Endothelial cell of umbilical vein (primary cell): ENCODE results near the gene PCDH18. TPM values are rescaled to one million over a fixed set of nuclear protein-coding genes. Genes with fewer than 3 reads are reported as not detected.

Source experiments
- BruUV-seq: library from RNA; stranded (reverse); fragments of 400-500 nt; replicated peaks from 2 replicates; lab custom pipeline; 2021; lab: Mats Ljungman, UMichigan
- CTCF ChIA-PET: fragments of 300-600, 350-600 bp; sonication (Branson Sonifier 250); formaldehyde crosslinking; loops from one replicate; lab custom pipeline; 2021; ENCODE audit warnings: antibody characterized with exemption, inconsistent platforms; lab: Charles Lee
- POLR2A ChIA-PET: fragments of 300-600, 350-600 bp; sonication (Branson Sonifier 250); formaldehyde crosslinking; loops from one replicate; lab custom pipeline; 2021; ENCODE audit warnings: antibody characterized with exemption, inconsistent platforms; lab: Charles Lee
- DNase-seq: peaks from one replicate; pipeline ENCODE4 v3.0.0-alpha.2; 2011; ENCODE audit warnings: low read depth, low spot score
- FAIRE-seq: peaks from 2 replicates; lab custom pipeline; 2011; peaks lifted over from hg19 to GRCh38; lab: Jason Lieb, UNC
- H2AFZ ChIP-seq: 2 replicates; pipeline ENCODE4 v1.6.0; 2012; ENCODE audit warnings: low read depth, low read length, control low read depth, inconsistent platforms
- H3K27ac ChIP-seq: 2 replicates; pipeline ENCODE4 v1.5.1; 2011; ENCODE audit warnings: low read depth, mild to moderate bottlenecking, control low read depth, low read length, moderate library complexity; ENCODE audit not compliant: insufficient read depth
- H3K27me3 ChIP-seq, 2 experiments: 2 replicates each; pipeline versions ENCODE4 v1.6.0 to v1.6.1; 2011; ENCODE audit warnings: low read length in 2 of 2, mixed read lengths in 1 of 2; ENCODE audit not compliant: control insufficient read depth in 2 of 2, insufficient read depth in 2 of 2
- H3K36me3 ChIP-seq, 2 experiments: 2 replicates in 1 of 2; 3 replicates in 1 of 2; pipeline ENCODE4 v1.5.1; 2011; ENCODE audit warnings: low read length in 2 of 2, mild to moderate bottlenecking in 1 of 2, moderate library complexity in 1 of 2; ENCODE audit not compliant: control insufficient read depth in 2 of 2, insufficient read depth in 2 of 2; ENCODE audit errors: extremely low read depth in 1 of 2
- H3K4me1 ChIP-seq: 3 replicates; pipeline ENCODE4 v1.5.1; 2011; ENCODE audit warnings: mild to moderate bottlenecking, low read length; ENCODE audit not compliant: control insufficient read depth, insufficient read depth; ENCODE audit errors: extremely low read depth
- H3K4me2 ChIP-seq: 2 replicates; pipeline ENCODE4 v1.6.1; 2011; ENCODE audit warnings: low read length, control low read depth, mixed read lengths; ENCODE audit not compliant: insufficient read depth
- H3K4me3 ChIP-seq, 3 experiments: fragments of 200-600 bp in 1 of 3; sonication (generic), shearing (Covaris generic) in 1 of 3; replicated peaks in 1 of 3; 2 replicates each; pipeline ENCODE4 v1.5.1; 2011 to 2016; ENCODE audit warnings: control low read depth in 3 of 3, low read length in 3 of 3, mild to moderate bottlenecking in 2 of 3, inconsistent platforms in 1 of 3, low read depth in 1 of 3, moderate library complexity in 1 of 3; ENCODE audit not compliant: insufficient read depth in 1 of 3
- H3K79me2 ChIP-seq: 2 replicates; pipeline ENCODE4 v1.6.0; 2012; ENCODE audit warnings: low read length, inconsistent platforms; ENCODE audit not compliant: control insufficient read depth, insufficient read depth
- H3K9ac ChIP-seq: replicated peaks from 2 replicates; pipeline ENCODE3; 2011; ENCODE audit warnings: low read length, control low read depth; ENCODE audit not compliant: insufficient read depth; ENCODE audit errors: extremely low read depth
- H3K9me1 ChIP-seq: replicated peaks from 3 replicates; pipeline ENCODE4 v1.6.0; 2011; ENCODE audit warnings: mild to moderate bottlenecking, low read length; ENCODE audit not compliant: control insufficient read depth, insufficient read depth; ENCODE audit errors: extremely low read depth
- H3K9me3 ChIP-seq: replicated peaks from 2 replicates; pipeline ENCODE4 v1.5.1; 2012; ENCODE audit warnings: low read length, inconsistent platforms; ENCODE audit not compliant: control insufficient read depth, insufficient read depth
- H4K20me1 ChIP-seq: replicated peaks from 2 replicates; pipeline ENCODE3; 2011; ENCODE audit warnings: mild to moderate bottlenecking, low read length; ENCODE audit not compliant: control insufficient read depth, insufficient read depth; ENCODE audit errors: extremely low read depth
- CTCF ChIP-seq, 2 donors: IDR thresholded peaks; 1 replicate in 1 of 2; 2 replicates in 1 of 2; pipeline ENCODE4 v1.5.1; 2011; ENCODE audit warnings: low read length in 2 of 2, mild to moderate bottlenecking in 2 of 2, moderate library complexity in 2 of 2, control low read depth in 1 of 2, inconsistent platforms in 1 of 2, low read depth in 1 of 2; ENCODE audit not compliant: insufficient read depth in 1 of 2; ENCODE audit errors: extremely low read depth in 1 of 2
- EZH2 ChIP-seq: IDR thresholded peaks from 2 replicates; pipeline ENCODE4 v1.6.1; 2012; ENCODE audit warnings: borderline replicate concordance, low read depth, mild to moderate bottlenecking, moderate library complexity, low read length, inconsistent platforms; ENCODE audit not compliant: severe bottlenecking
- FOS ChIP-seq: IDR thresholded peaks from 2 replicates; pipeline ENCODE4 v1.6.1; 2011; ENCODE audit warnings: mild to moderate bottlenecking, low read length, moderate library complexity, borderline replicate concordance; ENCODE audit not compliant: insufficient read depth
- GATA2 ChIP-seq: IDR thresholded peaks from 2 replicates; pipeline ENCODE4 v1.7.0; 2011; ENCODE audit warnings: low read depth, mild to moderate bottlenecking, moderate library complexity, mixed read lengths, low read length; ENCODE audit not compliant: insufficient read length, insufficient read depth
- JUN ChIP-seq: IDR thresholded peaks from 2 replicates; pipeline ENCODE4 v1.6.1; 2011; ENCODE audit warnings: borderline replicate concordance, low read depth; ENCODE audit not compliant: insufficient read length, insufficient read depth
- MAX ChIP-seq: IDR thresholded peaks from 2 replicates; pipeline ENCODE4 v1.6.1; 2011; ENCODE audit not compliant: insufficient read depth, insufficient read length
- MYC ChIP-seq: IDR thresholded peaks from one replicate; pipeline ENCODE4 v1.6.1; 2011; ENCODE audit warnings: mild to moderate bottlenecking, low read depth, low read length
- POLR2A ChIP-seq: IDR thresholded peaks from 2 replicates; pipeline ENCODE4 v1.6.1; 2012; ENCODE audit warnings: low read depth, mild to moderate bottlenecking, control low read depth, low read length
- POLR2AphosphoS5 ChIP-seq: IDR thresholded peaks from 2 replicates; pipeline ENCODE4 v1.6.1; 2012; ENCODE audit warnings: low read depth, mild to moderate bottlenecking, control low read depth, low read length, moderate library complexity; ENCODE audit not compliant: insufficient read depth
- dilution Hi-C: fragments of 300-500 bp; cut with MboI; formaldehyde crosslinking; loops from one replicate; pipeline ENCODE4 v1.15.0; 2019; ENCODE audit warnings: low sequenced_read_pairs; ENCODE audit not compliant: extremely low pct_ligation_motif_present
- intact Hi-C: fragments of 100-400 bp; cut with micrococcal nuclease; formaldehyde crosslinking; loops from one replicate; pipeline ENCODE4 v1.10.0; 2022
- polyA plus RNA-seq, 4 experiments: library from polyadenylated mRNA; depleted of rRNA in 3 of 4; stranded (reverse) in 3 of 4; unstranded in 1 of 4; fragments of >200 nt; gene quantifications; 2 replicates each; pipeline versions ENCODE4 v1.2.1 to v1.2.3, GENCODE V29; 2011 to 2012; ENCODE audit warnings: missing spikeins in 1 of 4
- total RNA-seq: library from RNA; stranded (reverse); gene quantifications from 2 replicates; pipeline ENCODE4 v1.2.3, GENCODE V29; 2021

Gene PCDH18
- total and polyA plus RNA-seq, 2 donors (not counting 3 experiments of a cell fraction or from before 2014, with no cell fraction given), result 1.5 to 2.2 TPM

- dilution Hi-C loops (no loop called here), intact Hi-C loops (no loop called here)
- Histone ChIP-seq H3K27ac (no peak overlapping the region), H3K27me3 (no peaks in the 10 kb centered on the region), H3K79me2 (no peaks in the 10 kb centered on the region), H3K9me1 (no peaks in the 10 kb centered on the region), H3K9me3 (no peaks in the 10 kb centered on the region), H2AFZ (no peak overlapping the region), H4K20me1 (no peaks in the 10 kb centered on the region), H3K4me3 (no peak overlapping the region), H3K9ac (no peak overlapping the region), H3K36me3 (no peaks in the 10 kb centered on the region), H3K4me1 (peaks cover 4% of the 10 kb centered on the region), H3K4me2 (no peak overlapping the region)
- ChIA-PET POLR2A (no interaction called here), CTCF (no interaction called here)
- BruUV-seq, result no TSS peak
- no peak for DNase-seq
- no peak for FAIRE-seq
- TF ChIP-seq GATA2 (no peak), POLR2A (no peak), CTCF (IDR thresholded peaks at IDR 0.05; ENCODE audit: extremely low read depth in 1 of 2, insufficient read depth in 1 of 2, low read depth in 1 of 2, low read length in 2 of 2) (no peak), MYC (no peak), MAX (no peak), JUN (no peak), FOS (no peak), POLR2AphosphoS5 (no peak), EZH2 (no peak)
Measured at GRCh38 chr4:137526681-137527080, 5.6 kb downstream of the PCDH18 start.
